Mesothelial cell of epicardium (in vitro differentiated cells): ENCODE data around the gene RNU5D-1. TPM values are rescaled to one million over a fixed set of nuclear protein-coding genes. Genes with fewer than 3 reads are reported as not detected.
"Not testable (repeated sequence)": the region's sequence is repeated elsewhere in the genome, so short reads cannot be mapped to it uniquely, and the experiment has no call there.

Source experiments
- DNase-seq, 2 experiments: peaks; one replicate each; pipeline ENCODE4 v3.0.0; 2021; ENCODE audit warnings: low spot score in 2 of 2; ENCODE audit not compliant: unreplicated experiment in 2 of 2
- H3K27ac Mint-ChIP-seq: 2 replicates; pipeline ENCODE4 v1.8.0; 2021; ENCODE audit warnings: mixed read lengths
- H3K27me3 Mint-ChIP-seq: 2 replicates; pipeline ENCODE4 v1.8.0; 2021; ENCODE audit warnings: low read depth, mixed read lengths
- H3K36me3 Mint-ChIP-seq: 2 replicates; pipeline ENCODE4 v1.8.0; 2021; ENCODE audit warnings: mixed read lengths
- H3K4me1 Mint-ChIP-seq: 2 replicates; pipeline ENCODE4 v1.8.0; 2021; ENCODE audit warnings: mixed read lengths
- H3K4me3 Mint-ChIP-seq: 2 replicates; pipeline ENCODE4 v1.8.0; 2021; ENCODE audit warnings: mild to moderate bottlenecking, moderate library complexity, mixed read lengths
- H3K9me3 Mint-ChIP-seq: 2 replicates; pipeline ENCODE4 v1.8.0; 2021; ENCODE audit warnings: mixed read lengths
- total RNA-seq: library from RNA; stranded (reverse); gene quantifications from 3 replicates; pipeline ENCODE4 v1.2.1, GENCODE V29; 2021
- TF ChIP-seq, protein P1 (sequence below): fragments of 200-600 bp; sonication (generic); IDR thresholded peaks from one replicate; pipeline ENCODE4 v1.5.0; 2021; ENCODE audit warnings: antibody characterized with exemption; ENCODE audit not compliant: unreplicated experiment

Gene RNU5D-1
- total RNA-seq, 1 donor from 2014 or later, result not detected

DNA sequence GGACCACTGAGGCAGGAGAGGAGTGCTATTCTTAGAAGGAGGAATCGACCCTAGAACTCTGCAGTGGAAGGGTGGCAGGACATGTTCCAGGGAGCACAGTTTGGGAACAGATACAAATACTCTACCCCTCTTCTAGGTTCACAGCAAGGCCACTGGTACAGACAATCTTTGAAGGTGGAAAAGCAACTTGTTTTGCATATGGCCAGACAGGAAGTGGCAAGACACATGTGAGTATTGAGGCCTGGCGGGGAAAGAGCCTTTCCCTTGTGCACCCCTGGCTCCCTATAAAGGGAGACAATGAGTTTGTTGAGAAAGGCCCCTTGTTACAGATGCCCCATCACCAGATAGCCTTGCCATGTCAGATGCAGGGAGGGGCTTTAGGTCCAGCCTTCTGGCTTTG, 26.4 kb upstream of the RNU5D-1 start:
- H3K36me3 Mint-ChIP-seq, result peaks cover 26% of the 10 kb centered on the region

DNA sequence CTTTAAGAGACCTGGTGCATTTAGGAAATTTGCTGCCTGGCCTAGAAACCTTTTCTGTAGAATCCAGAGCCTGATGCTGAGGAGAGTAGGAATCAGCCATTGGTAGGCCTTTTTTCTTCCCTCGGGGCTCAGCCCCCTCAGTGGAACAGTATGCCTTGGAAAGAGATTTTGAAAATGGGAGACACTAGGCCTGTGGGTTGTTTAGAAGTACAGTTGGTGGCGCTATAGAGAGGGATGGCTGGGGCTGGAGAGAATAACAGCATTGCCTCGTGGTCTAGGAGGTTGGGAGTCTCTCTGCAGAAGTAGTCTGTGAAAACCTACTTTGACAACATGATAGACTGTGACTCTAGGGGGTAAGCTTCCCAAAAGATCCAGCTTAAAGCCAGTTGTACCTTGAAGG, 16.9 kb upstream of the RNU5D-1 start:
- no peak overlapping the region for H3K27ac Mint-ChIP-seq
- TF ChIP-seq, protein P1, sequence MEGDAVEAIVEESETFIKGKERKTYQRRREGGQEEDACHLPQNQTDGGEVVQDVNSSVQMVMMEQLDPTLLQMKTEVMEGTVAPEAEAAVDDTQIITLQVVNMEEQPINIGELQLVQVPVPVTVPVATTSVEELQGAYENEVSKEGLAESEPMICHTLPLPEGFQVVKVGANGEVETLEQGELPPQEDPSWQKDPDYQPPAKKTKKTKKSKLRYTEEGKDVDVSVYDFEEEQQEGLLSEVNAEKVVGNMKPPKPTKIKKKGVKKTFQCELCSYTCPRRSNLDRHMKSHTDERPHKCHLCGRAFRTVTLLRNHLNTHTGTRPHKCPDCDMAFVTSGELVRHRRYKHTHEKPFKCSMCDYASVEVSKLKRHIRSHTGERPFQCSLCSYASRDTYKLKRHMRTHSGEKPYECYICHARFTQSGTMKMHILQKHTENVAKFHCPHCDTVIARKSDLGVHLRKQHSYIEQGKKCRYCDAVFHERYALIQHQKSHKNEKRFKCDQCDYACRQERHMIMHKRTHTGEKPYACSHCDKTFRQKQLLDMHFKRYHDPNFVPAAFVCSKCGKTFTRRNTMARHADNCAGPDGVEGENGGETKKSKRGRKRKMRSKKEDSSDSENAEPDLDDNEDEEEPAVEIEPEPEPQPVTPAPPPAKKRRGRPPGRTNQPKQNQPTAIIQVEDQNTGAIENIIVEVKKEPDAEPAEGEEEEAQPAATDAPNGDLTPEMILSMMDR, result no peak
- no peak for DNase-seq
- no peaks in the 10 kb centered on the region for H3K4me1 Mint-ChIP-seq
- no peak overlapping the region for H3K4me3 Mint-ChIP-seq
- no peaks in the 10 kb centered on the region for H3K9me3 Mint-ChIP-seq
- no peaks in the 10 kb centered on the region for H3K27me3 Mint-ChIP-seq
- H3K36me3 Mint-ChIP-seq, result peaks cover 15% of the 10 kb centered on the region

More for the DNA sequence above, 26.4 kb upstream of the RNU5D-1 start:
- Mint-ChIP-seq H3K4me1 (no peaks in the 10 kb centered on the region), H3K9me3 (no peaks in the 10 kb centered on the region), H3K27me3 (no peaks in the 10 kb centered on the region), H3K4me3 (no peak overlapping the region), H3K27ac (no peak overlapping the region)
- no peak for DNase-seq
- TF ChIP-seq, protein P1, result no peak

DNA sequence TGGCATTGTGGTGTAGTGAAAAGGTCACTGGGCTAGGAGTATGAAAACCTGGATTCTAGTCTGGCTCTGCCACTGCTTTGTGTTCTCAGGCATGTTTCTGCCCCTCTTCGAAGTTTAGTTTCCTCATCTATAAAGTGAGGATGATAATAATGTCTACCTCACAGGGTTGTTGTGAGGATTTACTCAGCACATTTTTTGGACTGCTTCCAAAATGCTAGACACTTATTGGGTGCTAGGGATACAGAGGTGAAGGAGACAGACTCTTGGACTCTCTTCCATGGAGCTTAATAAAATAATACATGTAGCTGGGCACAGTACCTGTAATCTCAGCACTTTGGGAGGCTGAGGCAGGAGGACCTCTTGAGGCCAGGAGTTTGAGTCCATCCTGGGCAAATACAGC, 12.2 kb upstream of the RNU5D-1 start:
- Mint-ChIP-seq H3K36me3 (peaks cover 14% of the 10 kb centered on the region), H3K27me3 (no peaks in the 10 kb centered on the region), H3K9me3 (no peaks in the 10 kb centered on the region), H3K4me3 (no peak overlapping the region), H3K27ac (no peak overlapping the region), H3K4me1 (peaks cover 13% of the 10 kb centered on the region)
- TF ChIP-seq, protein P1, result no peak
- DNase-seq, result no peak

DNA sequence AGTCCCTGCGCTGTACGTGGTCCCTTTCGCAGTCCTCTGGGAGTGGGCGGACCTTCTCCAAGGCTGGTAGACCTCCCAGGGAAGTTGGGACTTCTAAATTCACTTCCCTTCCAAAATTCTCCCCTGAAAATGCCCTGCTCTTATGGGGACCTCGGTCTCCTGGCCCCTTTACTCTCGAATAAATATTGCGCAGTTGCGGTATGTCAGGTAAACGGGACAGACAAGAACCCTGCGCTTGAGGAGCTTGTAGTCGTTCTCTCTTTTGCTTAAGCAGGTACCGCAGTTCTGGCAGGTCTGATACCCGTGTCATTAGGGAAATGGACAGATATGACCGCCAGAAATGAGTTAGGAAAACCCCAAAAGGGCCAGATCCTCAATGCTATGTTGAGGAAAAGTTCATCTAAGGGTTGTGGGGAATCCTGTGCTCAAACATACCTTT, 9.2 kb upstream of the RNU5D-1 start:
- Mint-ChIP-seq H3K36me3 (peaks cover 8% of the 10 kb centered on the region), H3K9me3 (peaks cover 5% of the 10 kb centered on the region), H3K4me3 (peak overlapping the region; percentile 89), H3K27ac (peak overlapping the region; percentile 97), H3K4me1 (peaks cover 13% of the 10 kb centered on the region), H3K27me3 (no peaks in the 10 kb centered on the region)
- TF ChIP-seq, protein P1, result no peak
- no peak for DNase-seq

DNA sequence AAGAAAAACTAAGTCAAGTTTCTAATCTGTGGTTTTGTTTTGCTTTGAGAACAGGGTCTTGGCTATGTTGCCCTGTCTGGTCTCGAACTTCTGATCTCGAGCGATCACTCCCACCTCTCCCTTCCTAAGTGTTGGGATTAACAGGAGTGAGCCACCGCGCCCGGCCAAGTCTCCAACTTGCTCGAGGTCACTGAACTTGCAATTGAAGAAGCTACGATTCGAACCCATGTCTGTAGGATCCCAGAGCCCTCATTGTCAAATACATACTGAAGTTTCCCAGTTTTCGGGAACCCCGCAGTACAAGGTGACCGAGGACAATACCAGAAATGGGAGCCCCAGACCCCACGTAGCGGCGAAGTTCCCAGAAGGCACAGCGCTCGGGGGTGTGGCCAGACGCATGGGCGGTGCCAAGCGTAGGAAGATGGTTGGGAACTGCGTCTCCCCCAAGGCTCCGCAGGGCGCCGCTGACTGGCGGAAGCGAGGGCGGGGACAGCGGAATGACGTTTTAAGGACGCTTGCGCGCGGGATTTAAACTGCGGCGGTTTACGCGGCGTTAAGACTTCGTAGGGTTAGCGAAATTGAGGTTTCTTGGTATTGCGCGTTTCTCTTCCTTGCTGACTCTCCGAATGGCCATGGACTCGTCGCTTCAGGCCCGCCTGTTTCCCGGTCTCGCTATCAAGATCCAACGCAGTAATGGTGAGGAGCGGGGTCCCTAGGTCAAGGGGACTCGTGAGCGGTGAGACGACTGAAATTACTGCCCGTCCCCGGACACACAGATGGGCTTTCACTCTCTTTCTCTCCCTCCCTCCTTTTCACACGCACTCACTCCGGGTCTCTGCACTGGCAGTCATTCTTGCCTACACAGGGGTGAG, 8.6 kb upstream of the RNU5D-1 start, which contains the start of gene KIF2C:
Gene KIF2C, plus strand, starts transcription at position 531 of the 872 bp plus-strand sequence. Its CDS starts 96 bp downstream, at position 627.
- TF ChIP-seq, protein P1, result no peak
- Mint-ChIP-seq H3K27me3 (no peaks in the 10 kb centered on the region), H3K9me3 (peaks cover 5% of the 10 kb centered on the region), H3K27ac (peak within 1 kb of the TSS; percentile 97), H3K4me3 (peak within 1 kb of the TSS; percentile 89), H3K4me1 (peaks cover 13% of the 10 kb centered on the region), H3K36me3 (peaks cover 7% of the 10 kb centered on the region)
- DNase-seq, result peak; percentile 89 to 93

DNA sequence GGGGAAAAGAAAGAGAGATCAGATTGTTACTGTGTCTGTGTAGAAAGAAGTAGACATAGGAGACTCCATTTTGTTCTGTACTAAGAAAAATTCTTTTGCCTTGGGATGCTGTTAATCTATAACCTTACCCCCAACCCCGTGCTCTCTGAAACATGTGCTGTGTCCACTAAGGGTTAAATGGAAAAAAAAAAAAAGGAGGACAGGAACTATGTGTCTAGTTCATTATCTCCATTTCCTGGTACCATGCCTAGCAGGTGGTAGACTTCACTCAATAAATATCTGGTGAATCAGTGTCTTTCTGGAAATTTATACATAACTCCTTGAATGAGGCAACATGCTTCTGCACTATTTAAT, 8.0 kb upstream of the RNU5D-1 start:
- H3K27me3 Mint-ChIP-seq, H3K9me3 Mint-ChIP-seq, H3K36me3 Mint-ChIP-seq, DNase-seq: not testable (repeated sequence)
- Mint-ChIP-seq H3K27ac (peak overlapping the region; percentile 97), H3K4me3 (peak overlapping the region; percentile 89), H3K4me1 (peaks cover 13% of the 10 kb centered on the region)
